WI38 (cell line): ENCODE results near the gene BCAP31.

Experiments
- H3K4me3 ChIP-seq: 2 replicates; pipeline ENCODE4 v1.5.1; 2011; ENCODE audit warnings: low read depth, mild to moderate bottlenecking, control low read depth, low read length
- TF ChIP-seq, protein P1 (sequence below): IDR thresholded peaks from 2 replicates; pipeline ENCODE4 v1.5.1; 2012; ENCODE audit warnings: low read depth, mild to moderate bottlenecking, control low read depth, low read length

The BCAP31 gene

GRCh38 chrX:153668423-153669173 is 55.6 kb downstream of the BCAP31 start:
- TF ChIP-seq, protein P1, sequence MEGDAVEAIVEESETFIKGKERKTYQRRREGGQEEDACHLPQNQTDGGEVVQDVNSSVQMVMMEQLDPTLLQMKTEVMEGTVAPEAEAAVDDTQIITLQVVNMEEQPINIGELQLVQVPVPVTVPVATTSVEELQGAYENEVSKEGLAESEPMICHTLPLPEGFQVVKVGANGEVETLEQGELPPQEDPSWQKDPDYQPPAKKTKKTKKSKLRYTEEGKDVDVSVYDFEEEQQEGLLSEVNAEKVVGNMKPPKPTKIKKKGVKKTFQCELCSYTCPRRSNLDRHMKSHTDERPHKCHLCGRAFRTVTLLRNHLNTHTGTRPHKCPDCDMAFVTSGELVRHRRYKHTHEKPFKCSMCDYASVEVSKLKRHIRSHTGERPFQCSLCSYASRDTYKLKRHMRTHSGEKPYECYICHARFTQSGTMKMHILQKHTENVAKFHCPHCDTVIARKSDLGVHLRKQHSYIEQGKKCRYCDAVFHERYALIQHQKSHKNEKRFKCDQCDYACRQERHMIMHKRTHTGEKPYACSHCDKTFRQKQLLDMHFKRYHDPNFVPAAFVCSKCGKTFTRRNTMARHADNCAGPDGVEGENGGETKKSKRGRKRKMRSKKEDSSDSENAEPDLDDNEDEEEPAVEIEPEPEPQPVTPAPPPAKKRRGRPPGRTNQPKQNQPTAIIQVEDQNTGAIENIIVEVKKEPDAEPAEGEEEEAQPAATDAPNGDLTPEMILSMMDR: no peak
- H3K4me3 ChIP-seq: no peak overlapping the region

- TF ChIP-seq, protein P1: peak; percentile 61
- no peak overlapping the region for H3K4me3 ChIP-seq
Measured at GRCh38 chrX:153667956-153668396, 56.2 kb downstream of the BCAP31 start.

DNA sequence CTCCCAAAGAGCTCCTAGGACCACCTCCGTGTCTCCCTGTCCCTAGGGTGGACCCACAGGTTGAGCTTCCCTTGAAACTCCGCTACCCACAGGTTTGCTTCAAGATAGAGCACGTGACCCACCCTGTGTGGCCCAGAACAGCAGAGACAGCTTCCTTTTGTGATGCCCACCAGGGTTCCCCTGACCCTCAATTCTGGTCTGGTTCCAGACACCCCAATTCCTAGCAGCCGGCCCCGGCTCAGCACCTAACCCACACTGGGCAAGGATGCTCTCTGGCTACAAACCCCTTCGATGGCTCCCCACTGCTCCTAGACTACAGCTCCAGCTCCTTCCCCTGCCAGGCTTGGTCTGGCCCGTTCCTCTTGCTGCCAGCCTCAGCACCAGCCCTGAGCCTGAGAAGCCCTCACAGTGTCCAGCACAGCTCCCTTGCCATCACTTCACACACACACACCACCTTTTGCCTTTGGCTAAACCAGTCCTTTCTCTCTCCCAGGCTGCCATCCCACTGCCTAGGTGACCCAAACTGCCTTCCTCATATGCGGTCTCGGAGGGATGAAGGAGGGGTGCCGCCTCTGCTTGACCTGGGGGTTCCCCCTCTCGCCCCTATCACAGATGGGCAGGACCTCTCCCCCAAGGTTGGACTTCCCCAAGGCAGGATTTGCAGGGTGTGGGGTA is 56.8 kb downstream of the BCAP31 start:
- H3K4me3 ChIP-seq: no peak overlapping the region
- TF ChIP-seq, protein P1: no peak

DNA sequence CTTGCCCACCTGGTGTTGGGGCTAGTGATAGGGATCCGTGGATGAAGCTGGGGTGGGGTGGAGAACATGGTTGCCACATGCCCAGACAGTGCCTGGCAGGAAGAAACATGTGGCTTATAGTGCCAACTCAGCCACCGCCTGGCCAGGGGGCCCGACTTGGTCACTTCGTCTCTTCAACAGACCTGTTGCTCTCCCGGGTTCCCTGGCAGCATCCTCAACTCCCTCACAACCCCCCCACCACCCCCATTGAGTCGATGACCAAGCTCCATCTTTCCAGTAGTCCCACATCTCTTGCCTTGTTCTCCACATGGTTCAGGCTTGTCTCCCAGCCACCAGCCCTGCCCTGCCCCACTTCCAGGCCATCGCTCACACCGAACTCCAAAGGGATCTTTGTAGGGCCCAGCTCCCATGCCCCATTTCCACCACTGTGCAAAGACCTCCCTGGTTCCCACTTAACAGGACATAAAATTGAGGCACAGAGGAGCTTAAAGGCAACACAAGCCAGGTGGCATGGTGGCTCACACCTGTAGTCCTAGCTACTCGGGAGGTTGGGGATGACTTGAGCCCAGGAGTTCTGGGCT is 58.4 kb downstream of the BCAP31 start:
- TF ChIP-seq, protein P1: no peak
- H3K4me3 ChIP-seq: no peak overlapping the region

DNA sequence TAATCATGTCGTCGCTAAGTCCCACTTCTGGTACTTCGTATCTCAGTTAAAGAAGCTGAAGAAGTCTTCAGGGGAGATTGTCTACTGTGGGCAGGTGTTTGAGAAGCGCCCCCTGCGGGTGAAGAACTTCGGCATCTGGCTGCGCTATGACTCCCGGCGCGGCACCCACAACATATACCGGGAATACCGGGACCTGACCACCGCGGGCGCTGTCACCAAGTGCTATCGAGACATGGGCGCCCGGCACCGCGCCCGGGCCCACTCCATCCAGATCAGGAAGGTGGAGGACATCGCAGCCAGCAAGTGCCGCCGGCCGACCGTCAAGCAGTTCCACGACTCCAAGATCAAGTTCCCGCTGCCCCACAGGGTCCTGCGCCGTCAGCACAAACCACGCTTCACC is 61.9 kb downstream of the BCAP31 start:
- no peak overlapping the region for H3K4me3 ChIP-seq
- TF ChIP-seq, protein P1: peak; percentile 20; the same call in 1 of the 2 replicates

- H3K4me3 ChIP-seq: no peak overlapping the region
- TF ChIP-seq, protein P1: no peak
Measured at GRCh38 chrX:153659268-153659667, 64.9 kb downstream of the BCAP31 start.

DNA sequence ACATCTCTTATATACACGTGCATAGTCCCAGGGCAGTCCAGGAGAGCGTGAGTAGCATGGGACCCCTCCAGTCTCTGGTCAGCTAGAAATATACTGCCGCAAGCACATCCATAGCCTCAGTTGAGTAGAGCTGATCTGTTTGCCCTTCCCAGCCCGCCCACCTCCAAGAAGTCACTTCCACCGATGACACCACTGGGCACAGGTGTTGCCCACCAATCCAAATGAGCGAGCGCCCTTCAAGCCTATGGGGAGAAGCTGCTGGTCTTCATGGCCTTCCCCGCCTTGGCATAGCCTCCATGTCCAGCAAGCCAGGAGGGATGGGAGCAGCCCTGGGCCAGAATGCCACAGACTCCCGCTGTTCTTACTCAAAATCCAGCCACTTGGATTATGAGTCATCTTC is 67.0 kb downstream of the BCAP31 start:
- TF ChIP-seq, protein P1: no peak
- H3K4me3 ChIP-seq: no peak overlapping the region
